ENCODE results near the gene NAT10. TPM values are rescaled to one million over a fixed set of nuclear protein-coding genes. Genes with fewer than 3 reads are reported as not detected.

The NAT10 gene
- total RNA-seq, 1 experiment from 2014 or later = 103 TPM

- TF ChIP-seq CTCF (conservative IDR thresholded peaks at IDR 0.05) = no peak
- Histone ChIP-seq H3K4ac (ENCODE audit: low read depth, low read length) (no peak overlapping the region), H3K23me2 (ENCODE audit: insufficient read length, low read depth, low read length, poor library complexity, severe bottlenecking) (no peaks in the 10 kb centered on the region), H3K9ac (ENCODE audit: extremely low read depth, insufficient read length, low read length) (no peak overlapping the region), H3K4me2 (ENCODE audit: insufficient read depth, insufficient read length, low read length) (no peak overlapping the region), H3K79me1 (ENCODE audit: insufficient read depth, low read depth, low read length, poor library complexity, severe bottlenecking) (no peaks in the 10 kb centered on the region), H2AK5ac (ENCODE audit: insufficient read length, low read length) (no peak overlapping the region), H3K56ac (ENCODE audit: insufficient read length, low read depth, low read length) (no peak overlapping the region), H3K14ac (ENCODE audit: insufficient read depth, low read length) (no peak overlapping the region), H3K9me3 (ENCODE audit: control insufficient read depth, low read depth, low read length) (no peaks in the 10 kb centered on the region), H3K79me2 (ENCODE audit: insufficient read depth, low read length) (no peaks in the 10 kb centered on the region), H4K91ac (ENCODE audit: insufficient read length, low read depth, low read length) (no peak overlapping the region), H3K27ac (ENCODE audit: insufficient read length, low read depth, low read length) (no peak overlapping the region), H4K8ac (replicated peaks; ENCODE audit: insufficient read length, low read depth, low read length) (no peak overlapping the region), H2BK120ac (ENCODE audit: low read depth, low read length, poor library complexity, severe bottlenecking) (no peak overlapping the region), H4K5ac (ENCODE audit: insufficient read length, low read depth, low read length) (no peak overlapping the region), H3K4me1 (ENCODE audit: insufficient read depth, low read length) (no peaks in the 10 kb centered on the region), H2BK15ac (ENCODE audit: low read depth, low read length) (no peak overlapping the region), H2BK5ac (ENCODE audit: insufficient read length, low read length) (no peak overlapping the region), H2BK12ac (ENCODE audit: insufficient read length, low read depth, low read length) (no peak overlapping the region), H3K27me3 (ENCODE audit: insufficient read depth, low read length) (no peaks in the 10 kb centered on the region), H3K18ac (ENCODE audit: insufficient read length, low read depth, low read length) (no peak overlapping the region), H2AFZ (ENCODE audit: low read length) (no peak overlapping the region), H3K23ac (ENCODE audit: insufficient read length, low read depth, low read length) (no peak overlapping the region), H4K20me1 (ENCODE audit: control insufficient read depth, insufficient read depth, insufficient read length) (no peaks in the 10 kb centered on the region), H2BK20ac (ENCODE audit: low read depth, low read length, poor library complexity, severe bottlenecking) (no peak overlapping the region), H3T11ph (ENCODE audit: low read length) (no peak overlapping the region)
- peaks cover 40 to 94% (median 79%) of the 10 kb centered on the region in 3 experiments; a peak in 6 of 7 replicates for H3K36me3 Mint-ChIP-seq (ENCODE audit: insufficient read depth in 1 of 3, low read depth in 3 of 3)
- H3K27ac Mint-ChIP-seq = no peak overlapping the region; a peak in 1 of 7 replicates
- WGBS (ENCODE audit: extremely low coverage, insufficient read length, low lambda C conversion rate) = no CpG with 5 or more reads among the region's 8 CpGs
- no peaks in the 10 kb centered on the region; the same call in 1 of the 2 replicates for H3K27me3 Mint-ChIP-seq (ENCODE audit: low read depth)
- no peak for DNase-seq
- no peaks in the 10 kb centered on the region for H3K4me1 Mint-ChIP-seq
- no peaks in the 10 kb centered on the region for H3K9me3 Mint-ChIP-seq
- H3K4me3 Mint-ChIP-seq = no peak overlapping the region
These were observed 31.0 kb downstream of the NAT10 start for GRCh38 chr11:34136420-34136819.

All from H9 (cell line).